Keratinocyte (primary cell): Measurements from ENCODE around the gene ZSWIM3. TPM values are rescaled to one million over a fixed set of nuclear protein-coding genes. Genes with fewer than 3 reads are reported as not detected.

Experiments
- DNase-seq: peaks from one replicate; pipeline ENCODE4 v3.0.0-alpha.2; 2011; ENCODE audit warnings: low read depth, missing footprints, low spot score
- FAIRE-seq: peaks from 2 replicates; lab custom pipeline; 2011; peaks lifted over from hg19 to GRCh38; lab: Jason Lieb, UNC
- H2AFZ ChIP-seq: 2 replicates; pipeline ENCODE4 v1.6.0; 2012; ENCODE audit warnings: low read length, control low read depth, inconsistent platforms; ENCODE audit not compliant: control insufficient read depth
- H3K27ac ChIP-seq: 2 replicates; pipeline ENCODE4 v1.5.1; 2011; ENCODE audit warnings: low read length; ENCODE audit not compliant: control insufficient read depth, insufficient read depth
- H3K27me3 ChIP-seq: 3 replicates; pipeline ENCODE4 v1.6.0; 2011; ENCODE audit warnings: low read length; ENCODE audit not compliant: control insufficient read depth, insufficient read depth; ENCODE audit errors: extremely low read depth
- H3K36me3 ChIP-seq, 2 experiments: 2 replicates in 1 of 2; 3 replicates in 1 of 2; pipeline ENCODE4 v1.5.1; 2011; ENCODE audit warnings: low read length in 2 of 2, mild to moderate bottlenecking in 1 of 2; ENCODE audit not compliant: control insufficient read depth in 2 of 2, insufficient read depth in 2 of 2; ENCODE audit errors: extremely low read depth in 1 of 2
- H3K4me1 ChIP-seq: 3 replicates; pipeline ENCODE4 v1.5.1; 2011; ENCODE audit warnings: low read length; ENCODE audit not compliant: control insufficient read depth, insufficient read depth; ENCODE audit errors: extremely low read depth
- H3K4me2 ChIP-seq: 3 replicates; pipeline ENCODE4 v1.6.0; 2011; ENCODE audit warnings: low read depth, low read length; ENCODE audit not compliant: control insufficient read depth, insufficient read depth; ENCODE audit errors: extremely low read depth
- H3K4me3 ChIP-seq, 3 experiments: fragments of 200-600 bp in 1 of 3; sonication (generic) in 1 of 3; 2 replicates in 2 of 3; 3 replicates in 1 of 3; pipeline ENCODE4 v1.5.1; 2011 to 2016; ENCODE audit warnings: low read length in 3 of 3, mild to moderate bottlenecking in 3 of 3, control low read depth in 2 of 3, inconsistent platforms in 1 of 3, low read depth in 1 of 3, mixed read lengths in 1 of 3, mixed run types in 1 of 3, moderate library complexity in 1 of 3; ENCODE audit not compliant: control insufficient read depth in 2 of 3, insufficient read depth in 2 of 3; ENCODE audit errors: extremely low read depth in 1 of 3
- H3K79me2 ChIP-seq: 2 replicates; pipeline ENCODE4 v1.6.0; 2012; ENCODE audit warnings: low read length; ENCODE audit not compliant: control insufficient read depth, insufficient read depth
- H3K9ac ChIP-seq: 3 replicates; pipeline ENCODE4 v1.6.0; 2011; ENCODE audit warnings: low read length; ENCODE audit not compliant: control insufficient read depth, insufficient read depth; ENCODE audit errors: extremely low read depth
- H3K9me1 ChIP-seq: 3 replicates; pipeline ENCODE4 v1.6.0; 2011; ENCODE audit warnings: low read length; ENCODE audit not compliant: control insufficient read depth, insufficient read depth; ENCODE audit errors: extremely low read depth
- H3K9me3 ChIP-seq: 2 replicates; pipeline ENCODE4 v1.5.1; 2012; ENCODE audit warnings: low read depth, low read length; ENCODE audit not compliant: control insufficient read depth
- H4K20me1 ChIP-seq: 3 replicates; pipeline ENCODE4 v1.6.0; 2011; ENCODE audit warnings: low read length; ENCODE audit not compliant: control insufficient read depth, insufficient read depth; ENCODE audit errors: extremely low read depth
- CTCF ChIP-seq, 3 experiments: IDR thresholded peaks in 1 of 3; conservative IDR thresholded peaks in 1 of 3; optimal IDR thresholded peaks in 1 of 3; 2 replicates in 2 of 3; 3 replicates in 1 of 3; pipeline versions ENCODE3 to v1.5.1; 2011; ENCODE audit warnings: low read length in 3 of 3, mild to moderate bottlenecking in 3 of 3, moderate library complexity in 2 of 3, control low read depth in 1 of 3, inconsistent platforms in 1 of 3; ENCODE audit not compliant: insufficient read depth in 2 of 3; ENCODE audit errors: extremely low read depth in 1 of 3
- EZH2 ChIP-seq: IDR thresholded peaks from one replicate; pipeline ENCODE4 v1.6.1; 2012; ENCODE audit warnings: inconsistent platforms, mild to moderate bottlenecking, low read length, moderate library complexity
- dilution Hi-C: fragments of 300-500 bp; cut with MboI; formaldehyde crosslinking; loops from one replicate; pipeline ENCODE4 v1.7.0; 2020; ENCODE audit warnings: low sequenced_read_pairs; ENCODE audit not compliant: extremely low pct_ligation_motif_present
- polyA plus RNA-seq, 5 experiments: library from polyadenylated mRNA; depleted of rRNA in 3 of 5; stranded (reverse) in 3 of 5; stranded (forward) in 1 of 5; unstranded in 1 of 5; fragments of >200 nt; gene quantifications; 1 replicate in 1 of 5; 2 replicates in 3 of 5; 3 replicates in 1 of 5; pipeline versions ENCODE4 v1.2.1 to v1.2.3, GENCODE V29; 2011 to 2012; ENCODE audit warnings: missing spikeins in 2 of 5, low read depth in 1 of 5, low replicate concordance in 1 of 5

The ZSWIM3 gene
- polyA plus RNA-seq, 1 donor (not counting 4 experiments of a cell fraction or from before 2014, with no cell fraction given): 2.0 TPM

DNA sequence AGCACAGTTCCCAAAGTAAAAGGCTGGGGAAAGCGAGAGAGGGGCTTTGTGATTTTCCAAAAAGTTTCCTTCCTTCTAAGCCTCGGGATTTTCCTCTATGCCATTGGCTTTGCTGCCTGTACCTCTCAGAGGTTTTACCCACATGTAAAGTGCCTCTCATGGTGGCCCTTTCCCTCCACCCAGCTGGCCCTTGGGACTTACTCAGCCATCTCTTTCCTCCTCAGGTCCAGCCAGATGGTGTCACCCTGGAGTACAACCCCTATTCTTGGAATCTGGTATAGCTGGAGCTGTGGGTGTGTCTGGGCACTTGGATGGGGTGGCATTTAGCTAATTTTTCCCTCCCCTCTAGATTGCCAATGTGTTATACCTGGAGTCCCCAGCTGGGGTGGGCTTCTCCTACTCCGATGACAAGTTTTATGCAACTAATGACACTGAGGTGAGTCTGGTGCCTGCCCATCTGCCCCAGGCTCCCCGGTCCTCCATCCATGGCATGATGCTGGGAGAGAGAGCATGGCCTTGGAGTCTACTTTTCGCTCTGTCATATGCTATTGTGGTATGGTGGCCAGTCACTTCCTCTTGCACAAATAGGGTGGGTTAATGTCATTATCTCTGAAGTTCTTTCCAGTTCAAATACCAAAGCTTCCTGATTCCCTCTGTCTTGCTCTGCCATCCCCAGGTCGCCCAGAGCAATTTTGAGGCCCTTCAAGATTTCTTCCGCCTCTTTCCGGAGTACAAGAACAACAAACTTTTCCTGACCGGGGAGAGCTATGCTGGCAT lies 34.8 kb downstream of the ZSWIM3 start:
- H3K9ac ChIP-seq: peak overlapping the region; percentile 78
- H3K27ac ChIP-seq: no peak overlapping the region
- H3K27me3 ChIP-seq: no peaks in the 10 kb centered on the region
- no peaks in the 10 kb centered on the region for H3K9me3 ChIP-seq
- no peaks in the 10 kb centered on the region for H3K79me2 ChIP-seq
- H3K9me1 ChIP-seq: no peaks in the 10 kb centered on the region
- DNase-seq (no peak), FAIRE-seq (no peak)
- no peak overlapping the region for H2AFZ ChIP-seq
- TF ChIP-seq CTCF (optimal IDR thresholded peaks at IDR 0.05 in 1 of 3, IDR thresholded peaks at IDR 0.05 in 1 of 3, conservative IDR thresholded peaks at IDR 0.05 in 1 of 3; ENCODE audit: extremely low read depth in 1 of 3, insufficient read depth in 2 of 3, low read length in 3 of 3) (peak in 1 of 3 experiments; percentile 61), EZH2 (no peak)
- peaks cover 13% of the 10 kb centered on the region for H3K4me1 ChIP-seq
- H3K36me3 ChIP-seq: peaks cover 7 to 14% of the 10 kb centered on the region in 2 experiments
- peak overlapping the region; percentile 67 to 87 (median 69) for H3K4me3 ChIP-seq
- dilution Hi-C loops: no loop called here
- H3K4me2 ChIP-seq: peak overlapping the region; percentile 88
- H4K20me1 ChIP-seq: no peaks in the 10 kb centered on the region

DNA sequence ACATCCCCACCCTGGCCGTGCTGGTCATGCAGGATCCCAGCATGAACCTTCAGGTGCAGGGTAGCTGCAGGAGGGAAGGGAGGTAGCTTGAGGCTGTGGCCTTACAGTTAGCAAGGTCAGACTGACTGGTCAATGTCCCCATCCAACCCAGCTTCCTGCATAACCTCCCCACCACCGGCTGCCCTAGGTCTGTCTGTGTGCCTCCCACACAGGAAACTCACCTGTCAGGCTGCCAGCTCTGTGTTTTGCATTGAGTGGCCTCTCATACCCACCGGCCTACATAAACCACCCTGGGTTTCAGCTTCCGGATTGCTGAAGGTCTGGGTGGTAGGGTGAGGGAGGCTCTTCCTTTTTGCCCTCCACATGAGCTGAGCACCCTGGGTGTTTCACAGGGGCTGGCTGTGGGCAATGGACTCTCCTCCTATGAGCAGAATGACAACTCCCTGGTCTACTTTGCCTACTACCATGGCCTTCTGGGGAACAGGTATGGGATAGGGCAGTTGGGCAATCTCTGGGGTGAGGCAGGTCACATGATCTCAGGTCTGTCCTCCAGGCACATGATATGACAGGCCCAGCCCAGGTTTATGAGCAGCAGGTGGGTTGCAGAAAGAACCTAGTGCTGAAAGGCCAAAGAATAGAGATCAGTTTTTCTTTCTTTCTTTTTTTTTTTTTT lies 35.5 kb downstream of the ZSWIM3 start:
- no peak overlapping the region for H3K4me2 ChIP-seq
- dilution Hi-C loops: no loop called here
- peaks cover 13% of the 10 kb centered on the region for H3K4me1 ChIP-seq

More for the DNA sequence above, 35.5 kb downstream of the ZSWIM3 start:
- no peaks in the 10 kb centered on the region for H3K79me2 ChIP-seq
- no peak overlapping the region for H3K4me3 ChIP-seq
- peaks cover 9 to 18% of the 10 kb centered on the region in 2 experiments for H3K36me3 ChIP-seq
- H2AFZ ChIP-seq: no peak overlapping the region
- FAIRE-seq (no peak), DNase-seq (no peak)
- H4K20me1 ChIP-seq: no peaks in the 10 kb centered on the region
- no peaks in the 10 kb centered on the region for H3K27me3 ChIP-seq
- H3K9me3 ChIP-seq: no peaks in the 10 kb centered on the region
- H3K9ac ChIP-seq: no peak overlapping the region
- no peak for TF ChIP-seq CTCF (optimal IDR thresholded peaks at IDR 0.05 in 1 of 3, IDR thresholded peaks at IDR 0.05 in 1 of 3, conservative IDR thresholded peaks at IDR 0.05 in 1 of 3; ENCODE audit: extremely low read depth in 1 of 3, insufficient read depth in 2 of 3, low read length in 3 of 3)
- TF ChIP-seq EZH2: no peak
- no peak overlapping the region for H3K27ac ChIP-seq
- no peaks in the 10 kb centered on the region for H3K9me1 ChIP-seq
